Measurements from ENCODE around the gene ARL2BP.

The ARL2BP gene

GRCh38 chr16:57299009-57299718, 54.1 kb downstream of the ARL2BP start:
- in situ Hi-C loops (cut with MboI; ENCODE audit: low pct_unique_long_range_greater_than_20kb, low sequenced_read_pairs, unreplicated experiment): loop anchor here (25.0 kb wide), 1 partner anchor 212 kb away; the partner anchor contains the start of gene CPNE2
- TF ChIP-seq CTCF (IDR thresholded peaks at IDR 0.05; ENCODE audit: extremely low read depth, insufficient read depth, missing control alignments): no peak
- DNase-seq (ENCODE audit: low spot score): peak; percentile 59

- in situ Hi-C loops (cut with MboI; ENCODE audit: low pct_unique_long_range_greater_than_20kb, low sequenced_read_pairs, unreplicated experiment): loop anchor here (5.0 to 25.0 kb wide), 3 partner anchors 75 to 213 kb away; partner anchors contain the start of genes CPNE2 and CX3CL1
- DNase-seq (ENCODE audit: low spot score): peak; percentile 77
- TF ChIP-seq CTCF (IDR thresholded peaks at IDR 0.05; ENCODE audit: extremely low read depth, insufficient read depth, missing control alignments): no peak
Observed at GRCh38 chr16:57299719-57300386, 54.8 kb downstream of the ARL2BP start.

GRCh38 chr16:57300387-57301125, 55.5 kb downstream of the ARL2BP start:
- TF ChIP-seq CTCF (IDR thresholded peaks at IDR 0.05; ENCODE audit: extremely low read depth, insufficient read depth, missing control alignments): peak; percentile 93
- in situ Hi-C loops (cut with MboI; ENCODE audit: low pct_unique_long_range_greater_than_20kb, low sequenced_read_pairs, unreplicated experiment): loop anchor here (5.0 to 10.0 kb wide), 2 partner anchors 74 to 117 kb away; partner anchors contain the start of gene CX3CL1
- DNase-seq (ENCODE audit: low spot score): peak; percentile 94

GRCh38 chr16:57301126-57301817, 56.2 kb downstream of the ARL2BP start:
- no peak for TF ChIP-seq CTCF (IDR thresholded peaks at IDR 0.05; ENCODE audit: extremely low read depth, insufficient read depth, missing control alignments)
- DNase-seq (ENCODE audit: low spot score): no peak
- in situ Hi-C loops (cut with MboI; ENCODE audit: low pct_unique_long_range_greater_than_20kb, low sequenced_read_pairs, unreplicated experiment): loop anchor here (5.0 to 10.0 kb wide), 2 partner anchors 74 to 116 kb away; partner anchors contain the start of gene CX3CL1
